DOHH2 (cell line): ENCODE data around the gene RBM39.
"Not testable (repeated sequence)": the region's sequence is repeated elsewhere in the genome, so short reads cannot be mapped to it uniquely, and the experiment has no call there.

Source experiments
- H3F3A ChIP-seq: fragments of 200-600 bp; sonication (generic), shearing (Covaris generic); 2 replicates; pipeline ENCODE4 v1.6.0; 2016; ENCODE audit warnings: antibody characterized with exemption, mild to moderate bottlenecking; ENCODE audit not compliant: control insufficient read depth, insufficient read depth
- H3K27ac ChIP-seq: fragments of 200-600 bp; sonication (generic); 2 replicates; pipeline ENCODE4 v1.5.1; 2014; ENCODE audit warnings: low read depth, mild to moderate bottlenecking, low read length, moderate library complexity
- H3K27me3 ChIP-seq: fragments of 200-600 bp; sonication (generic); 2 replicates; pipeline ENCODE4 v1.6.1; 2014; ENCODE audit warnings: mild to moderate bottlenecking, low read length, mixed read lengths; ENCODE audit not compliant: control insufficient read depth
- H3K36me3 ChIP-seq: fragments of 200-600 bp; sonication (generic); 2 replicates; pipeline ENCODE4 v1.6.1; 2014; ENCODE audit warnings: mild to moderate bottlenecking, low read length, moderate library complexity, mixed read lengths; ENCODE audit not compliant: control insufficient read depth
- H3K4me1 ChIP-seq: fragments of 200-600 bp; sonication (generic); 2 replicates; pipeline ENCODE4 v1.6.1; 2014; ENCODE audit warnings: mild to moderate bottlenecking, low read length, mixed read lengths; ENCODE audit not compliant: control insufficient read depth
- H3K4me2 ChIP-seq: fragments of 200-600 bp; sonication (generic); 2 replicates; pipeline ENCODE4 v1.6.0; 2014; ENCODE audit warnings: mild to moderate bottlenecking, low read length, moderate library complexity
- H3K4me3 ChIP-seq: fragments of 200-600 bp; sonication (generic); 2 replicates; pipeline ENCODE4 v1.5.1; 2014; ENCODE audit warnings: mild to moderate bottlenecking, low read length, mixed read lengths
- H3K79me2 ChIP-seq: fragments of 200-600 bp; sonication (generic); 2 replicates; pipeline ENCODE4 v1.6.1; 2014; ENCODE audit warnings: mild to moderate bottlenecking, low read length, mixed read lengths; ENCODE audit not compliant: control insufficient read depth
- H3K9me2 ChIP-seq: fragments of 200-600 bp; sonication (generic); replicated peaks from 2 replicates; pipeline ENCODE4 v1.6.1; 2014; ENCODE audit warnings: mild to moderate bottlenecking, low read length, mixed read lengths; ENCODE audit not compliant: control insufficient read depth
- H3K9me3 ChIP-seq: fragments of 200-600 bp; sonication (generic); 2 replicates; pipeline ENCODE4 v1.6.1; 2014; ENCODE audit warnings: antibody characterized with exemption, low read length, mixed read lengths; ENCODE audit not compliant: control insufficient read depth, insufficient read depth
- H4K20me1 ChIP-seq: fragments of 200-600 bp; sonication (generic); 2 replicates; pipeline ENCODE4 v1.6.0; 2014; ENCODE audit warnings: low read depth, mild to moderate bottlenecking, antibody characterized with exemption, low read length, moderate library complexity; ENCODE audit not compliant: control insufficient read depth, insufficient read depth
- CTCF ChIP-seq: fragments of 200-600 bp; sonication (generic); IDR thresholded peaks from one replicate; pipeline ENCODE4 v1.5.1; 2014; ENCODE audit warnings: antibody characterized with exemption, mild to moderate bottlenecking, low read depth, low read length; ENCODE audit not compliant: poor library complexity, severe bottlenecking
- EZH2phosphoT487 ChIP-seq: fragments of 200-600 bp; sonication (generic); IDR thresholded peaks from 2 replicates; pipeline ENCODE4 v1.6.1; 2017; ENCODE audit warnings: borderline replicate concordance, mild to moderate bottlenecking, antibody characterized with exemption, low read length, moderate library complexity, mixed read lengths

Gene RBM39

GRCh38 chr20:35724321-35725230 lies 17.5 kb downstream of the RBM39 start:
- H4K20me1 ChIP-seq, result peaks cover 20% of the 10 kb centered on the region; the same call in 1 of the 2 replicates
- H3F3A ChIP-seq, result peaks cover 25% of the 10 kb centered on the region
- H3K4me2 ChIP-seq, result no peak overlapping the region
- no peaks in the 10 kb centered on the region for H3K27me3 ChIP-seq
- no peak overlapping the region for H3K4me3 ChIP-seq
- H3K9me2 ChIP-seq, result no peaks in the 10 kb centered on the region
- peaks cover 93% of the 10 kb centered on the region for H3K79me2 ChIP-seq
- peaks cover 97% of the 10 kb centered on the region for H3K36me3 ChIP-seq
- TF ChIP-seq CTCF (no peak), EZH2phosphoT487 (no peak)
- H3K9me3 ChIP-seq, result no peaks in the 10 kb centered on the region
- H3K4me1 ChIP-seq, result no peaks in the 10 kb centered on the region
- H3K27ac ChIP-seq, result no peak overlapping the region

GRCh38 chr20:35723652-35724320 lies 18.3 kb downstream of the RBM39 start:
- not testable (repeated sequence) for H3K27ac ChIP-seq, H3K9me2 ChIP-seq, H3K9me3 ChIP-seq, H3K4me2 ChIP-seq, H3K4me1 ChIP-seq, H3K4me3 ChIP-seq, H3K27me3 ChIP-seq
- Histone ChIP-seq H3F3A (peaks cover 28% of the 10 kb centered on the region), H3K36me3 (peaks cover 97% of the 10 kb centered on the region), H3K79me2 (peaks cover 93% of the 10 kb centered on the region), H4K20me1 (peaks cover 17% of the 10 kb centered on the region; the same call in 1 of the 2 replicates)

GRCh38 chr20:35723275-35723639 lies 18.8 kb downstream of the RBM39 start:
- Histone ChIP-seq H3K79me2 (peaks cover 94% of the 10 kb centered on the region), H3F3A (peaks cover 28% of the 10 kb centered on the region), H4K20me1 (peaks cover 18% of the 10 kb centered on the region; the same call in 1 of the 2 replicates), H3K36me3 (peaks cover 97% of the 10 kb centered on the region)
- H3K9me2 ChIP-seq, H3K4me2 ChIP-seq, H3K9me3 ChIP-seq, H3K4me1 ChIP-seq, H3K27me3 ChIP-seq, H3K4me3 ChIP-seq, H3K27ac ChIP-seq: not testable (repeated sequence)

GRCh38 chr20:35721621-35722020 lies 20.4 kb downstream of the RBM39 start:
- Histone ChIP-seq H3K27ac (no peak overlapping the region), H4K20me1 (peaks cover 23% of the 10 kb centered on the region; the same call in 1 of the 2 replicates), H3F3A (peaks cover 28% of the 10 kb centered on the region), H3K27me3 (no peaks in the 10 kb centered on the region), H3K4me3 (no peak overlapping the region), H3K36me3 (peaks cover 98% of the 10 kb centered on the region), H3K9me2 (no peaks in the 10 kb centered on the region), H3K9me3 (no peaks in the 10 kb centered on the region), H3K4me1 (no peaks in the 10 kb centered on the region), H3K79me2 (peaks cover 97% of the 10 kb centered on the region), H3K4me2 (no peak overlapping the region)
- TF ChIP-seq CTCF, result no peak
- no peak for TF ChIP-seq EZH2phosphoT487
